Heart right ventricle (tissue), 16 donors: Measurements from ENCODE around the gene ATRN. TPM values are rescaled to one million over a fixed set of nuclear protein-coding genes. Genes with fewer than 3 reads are reported as not detected.

Source experiments
- ATAC-seq, 8 donors: fragments of 200-7000 bp; cut with Tn5 transposase; one replicate each; pipeline ENCODE4 v1.9.1; 2020; ENCODE audit warnings: mild to moderate bottlenecking in 8 of 8, moderate library complexity in 8 of 8, moderate number of reproducible peaks in 1 of 8
- DNase-seq, 2 donors: peaks; one replicate each; pipeline ENCODE4 v3.0.0-alpha.2; 2020
- H3K27ac ChIP-seq, 10 donors: fragments of 200-600 bp; sonication (generic) in 2 of 10; one replicate each; pipeline versions ENCODE4 v1.5.0 to v1.8.0; 2020 to 2022; ENCODE audit warnings: mild to moderate bottlenecking in 3 of 10
- H3K27me3 ChIP-seq, 7 donors: fragments of 200-600 bp; one replicate each; pipeline ENCODE4 v1.8.0; 2021 to 2022; ENCODE audit warnings: mild to moderate bottlenecking in 2 of 7
- H3K36me3 ChIP-seq, 9 donors: fragments of 200-600 bp; sonication (generic) in 1 of 9; one replicate each; pipeline versions ENCODE4 v1.5.0 to v1.8.0; 2020 to 2022; ENCODE audit warnings: mild to moderate bottlenecking in 2 of 9
- H3K4me1 ChIP-seq, 9 donors: fragments of 200-600 bp; sonication (generic) in 1 of 9; one replicate each; pipeline versions ENCODE4 v1.5.0 to v1.8.0; 2020 to 2022; ENCODE audit warnings: mild to moderate bottlenecking in 4 of 9
- H3K4me3 ChIP-seq, 10 donors: fragments of 200-600 bp; sonication (generic) in 2 of 10; one replicate each; pipeline versions ENCODE4 v1.5.0 to v1.8.0; 2020 to 2022; ENCODE audit warnings: mild to moderate bottlenecking in 7 of 10, moderate library complexity in 2 of 10
- H3K9me3 ChIP-seq, 11 donors: fragments of 200-600 bp in 10 of 11; sonication (generic) in 2 of 11; one replicate each; pipeline versions ENCODE4 v1.5.0 to v1.8.0; 2013 to 2022; ENCODE audit warnings: mild to moderate bottlenecking in 2 of 11, control low read depth in 1 of 11, moderate library complexity in 1 of 11
- CTCF ChIP-seq, 9 donors: fragments of 200-600 bp; sonication (generic) in 2 of 9; IDR thresholded peaks; one replicate each; pipeline versions ENCODE4 v1.5.0 to v1.8.0; 2021 to 2022; ENCODE audit warnings: antibody characterized with exemption in 9 of 9, mild to moderate bottlenecking in 5 of 9, moderate library complexity in 1 of 9
- WGBS, 2 donors: extraction: QIAGEN DNeasy Blood & Tissue Kit; methylation state at CpG; one replicate each; pipeline ENCODE4 v1.1.7; 2013; ENCODE audit warnings: inconsistent platforms in 1 of 2; 5-methylcytosine and 5-hydroxymethylcytosine counted together
- intact Hi-C, 10 donors: fragments of 100-400 bp; cut with DNase I; formaldehyde crosslinking; loops; one replicate each; pipeline versions ENCODE4 v1.11.1 to v1.14.2; 2022
- polyA plus RNA-seq, 2 donors: library from polyadenylated mRNA; stranded (reverse); fragments of 200-250 nt; gene quantifications; one replicate each; pipeline ENCODE4 v1.2.3, GENCODE V29; 2013
- total RNA-seq, 10 donors: library from RNA; stranded (reverse); fragmentation: NEBNext Ultra II Directional in 3 of 10; extraction: Animal tissue kit (Norgen Biotek cat#: 25700) in 3 of 10; gene quantifications; one replicate each; pipeline versions ENCODE4 v1.2.1 to v1.2.4, GENCODE V29; 2021 to 2023
- donor health status: Arrhythmogenic right ventricular cardiomyopathy.
- donor health status: ischemic (EF 13 %, LVEDD 7.1; RV severe dilation, severe dysfunction).
- donor health status: healthy with polysubstance abuse.
- donor health status: DM: no; HTN: yes; CAD: no.
- donor health status: DM: no; HTN: no; CAD: no.
- donor health status: ischemic (EF 25% LVEDD 6.9; RV normal size, moderate dysfunction).
- donor health status: ischemic (EF 25% LVEDD 5.7; RV mildly dilated, moderate dysfunction).
- donor health status: healthy.
- donor health status: DM: yes; HTN: yes; CAD: no.
- donor health status: Ischemic cardiomyopathy.
- donor health status: ischemic (EF 35%, LVEDD 5.7; RV mildly dilated, moderate dysfunction).
- donor health status: nonischemic (EF 11% LVEDD 7.7; RV severe dilation, severe dysfunction).
- donor health status: DM: yes; HTN: yes; CAD: no.
- donor health status: PGD.
- donor health status: ischemic (EF 29% LVEDD 5.4; RV normal size, mild dysfunction).
- donor health status: nonischemic (EF 23%, LVEDD 6.1; RV moderate dilation, normal function).

ATRN gene
- total and polyA plus RNA-seq, 12 donors: 4.6 to 44.0 (median 37.8) TPM

GRCh38 chr20:3630429-3630828, 159.6 kb downstream of the ATRN start:
- peak overlapping the region in 2 of 10 donors; percentile 16 to 26 for H3K27ac ChIP-seq
- DNase-seq (no peak), ATAC-seq (peak in 7 of 8 donors; percentile 41 to 87 (median 52))
- no peaks in the 10 kb centered on the region for H3K4me1 ChIP-seq
- 64 to 69% methylated on average over 8 of the region's 8 CpGs for WGBS, 2 donors
- H3K9me3 ChIP-seq: no peaks in the 10 kb centered on the region
- no peak for TF ChIP-seq CTCF (IDR thresholded peaks at IDR 0.05)
- H3K27me3 ChIP-seq: no peaks in the 10 kb centered on the region
- peaks cover 0 to 63% (median 2%) of the 10 kb centered on the region in 9 donors for H3K36me3 ChIP-seq
- intact Hi-C loops: no loop called here
- no peak overlapping the region for H3K4me3 ChIP-seq

GRCh38 chr20:3631534-3631933, 160.7 kb downstream of the ATRN start:
- no peak for DNase-seq
- H3K27ac ChIP-seq: peak overlapping the region in 3 of 10 donors; percentile 13 to 31 (median 20)
- no peaks in the 10 kb centered on the region for H3K27me3 ChIP-seq
- H3K4me1 ChIP-seq: no peaks in the 10 kb centered on the region
- no peaks in the 10 kb centered on the region for H3K9me3 ChIP-seq
- TF ChIP-seq CTCF (IDR thresholded peaks at IDR 0.05): no peak
- WGBS, 2 donors: 72 to 87% methylated on average over 5 of the region's 5 CpGs
- ATAC-seq: peak in 2 of 8 donors; percentile 57 to 64
- intact Hi-C loops: no loop called here
- no peak overlapping the region for H3K4me3 ChIP-seq
- peaks cover 0 to 61% (median 0%) of the 10 kb centered on the region in 9 donors for H3K36me3 ChIP-seq

- TF ChIP-seq CTCF (IDR thresholded peaks at IDR 0.05): no peak
- intact Hi-C loops: no loop called here
- WGBS, 2 donors: 79 to 95% methylated on average over 7 of the region's 7 CpGs
Observed at GRCh38 chr20:3632311-3633004, 161.6 kb downstream of the ATRN start.

GRCh38 chr20:3633913-3634478, 163.2 kb downstream of the ATRN start:
- no peak for TF ChIP-seq CTCF (IDR thresholded peaks at IDR 0.05)
- ATAC-seq: no peak
- intact Hi-C loops: no loop called here
- DNase-seq: no peak
- Histone ChIP-seq H3K4me3 (no peak overlapping the region), H3K4me1 (no peaks in the 10 kb centered on the region), H3K9me3 (no peaks in the 10 kb centered on the region), H3K27ac (no peak overlapping the region), H3K27me3 (no peaks in the 10 kb centered on the region), H3K36me3 (peaks cover 0 to 45% (median 6%) of the 10 kb centered on the region in 9 donors)
- 74% methylated on average over 6 of the region's 6 CpGs for WGBS, 2 donors

More at GRCh38 chr20:3632311-3633004, 161.6 kb downstream of the ATRN start:
- H3K4me3 ChIP-seq: no peak overlapping the region
- H3K27me3 ChIP-seq: no peaks in the 10 kb centered on the region
- H3K36me3 ChIP-seq: peaks cover 0 to 52% (median 0%) of the 10 kb centered on the region in 9 donors
- H3K9me3 ChIP-seq: no peaks in the 10 kb centered on the region
- H3K27ac ChIP-seq: no peak overlapping the region
- ATAC-seq: no peak
- DNase-seq: no peak
- no peaks in the 10 kb centered on the region for H3K4me1 ChIP-seq
